ENCODE results near the gene MSN.

GRCh38 chrX:65657659-65658058, 9.8 kb upstream of the MSN start:
- TF ChIP-seq POLR2A (IDR thresholded peaks at IDR 0.05) (no peak), POLR2AphosphoS5 (IDR thresholded peaks at IDR 0.05) (no peak), EP300 (IDR thresholded peaks at IDR 0.05) (no peak)
- TF ChIP-seq, protein P1, sequence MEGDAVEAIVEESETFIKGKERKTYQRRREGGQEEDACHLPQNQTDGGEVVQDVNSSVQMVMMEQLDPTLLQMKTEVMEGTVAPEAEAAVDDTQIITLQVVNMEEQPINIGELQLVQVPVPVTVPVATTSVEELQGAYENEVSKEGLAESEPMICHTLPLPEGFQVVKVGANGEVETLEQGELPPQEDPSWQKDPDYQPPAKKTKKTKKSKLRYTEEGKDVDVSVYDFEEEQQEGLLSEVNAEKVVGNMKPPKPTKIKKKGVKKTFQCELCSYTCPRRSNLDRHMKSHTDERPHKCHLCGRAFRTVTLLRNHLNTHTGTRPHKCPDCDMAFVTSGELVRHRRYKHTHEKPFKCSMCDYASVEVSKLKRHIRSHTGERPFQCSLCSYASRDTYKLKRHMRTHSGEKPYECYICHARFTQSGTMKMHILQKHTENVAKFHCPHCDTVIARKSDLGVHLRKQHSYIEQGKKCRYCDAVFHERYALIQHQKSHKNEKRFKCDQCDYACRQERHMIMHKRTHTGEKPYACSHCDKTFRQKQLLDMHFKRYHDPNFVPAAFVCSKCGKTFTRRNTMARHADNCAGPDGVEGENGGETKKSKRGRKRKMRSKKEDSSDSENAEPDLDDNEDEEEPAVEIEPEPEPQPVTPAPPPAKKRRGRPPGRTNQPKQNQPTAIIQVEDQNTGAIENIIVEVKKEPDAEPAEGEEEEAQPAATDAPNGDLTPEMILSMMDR (IDR thresholded peaks at IDR 0.05), result no peak
